GM21786 (cell line): ENCODE measurements around the gene ACTG2.
"Not testable (repeated sequence)": the region's sequence is repeated elsewhere in the genome, so short reads cannot be mapped to it uniquely, and the experiment has no call there.

Source experiments
- ATAC-seq: cut with Tn5 transposase; IDR thresholded peaks from one replicate; pipeline ENCODE4 v1.9.1; 2021; ENCODE audit not compliant: unreplicated experiment

ACTG2 gene

DNA sequence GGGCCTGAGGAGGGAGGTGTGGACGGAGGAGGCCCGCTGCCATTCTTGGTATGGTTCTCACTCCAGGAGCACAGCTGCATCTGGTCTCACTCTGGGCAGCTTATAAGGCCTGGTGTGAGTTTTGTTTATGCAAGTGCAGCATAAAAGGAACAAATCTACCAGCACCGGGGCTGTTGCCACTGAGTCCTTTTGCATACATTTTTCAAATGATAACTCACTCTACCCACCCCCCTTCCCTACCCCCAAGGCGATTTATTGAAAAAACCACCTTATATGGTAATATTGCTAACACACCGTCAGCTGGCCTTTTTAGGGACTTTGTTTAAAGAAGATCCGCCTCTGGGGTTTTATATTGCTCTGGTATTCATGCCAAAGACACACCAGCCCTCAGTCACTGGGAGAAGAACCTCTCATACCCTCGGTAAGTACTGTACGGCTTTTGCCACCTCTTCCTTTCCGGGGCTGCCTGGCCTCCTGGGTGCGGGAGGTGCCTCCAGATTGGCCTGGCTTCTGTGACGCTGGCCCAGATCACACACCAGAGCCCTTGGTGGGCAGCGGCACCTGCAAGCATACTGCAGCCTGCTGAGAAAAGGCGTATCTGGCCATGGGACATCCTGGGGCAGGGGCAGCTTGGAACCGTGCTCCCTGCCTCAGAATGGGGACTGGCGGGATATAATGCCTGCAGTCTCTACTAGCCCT is at the start of gene ACTG2:
Gene ACTG2, plus strand, starts transcription at position 378 of the 699 bp plus-strand sequence. CDS start 8,304 bp downstream, outside the sequence.
- ATAC-seq = no peak

DNA sequence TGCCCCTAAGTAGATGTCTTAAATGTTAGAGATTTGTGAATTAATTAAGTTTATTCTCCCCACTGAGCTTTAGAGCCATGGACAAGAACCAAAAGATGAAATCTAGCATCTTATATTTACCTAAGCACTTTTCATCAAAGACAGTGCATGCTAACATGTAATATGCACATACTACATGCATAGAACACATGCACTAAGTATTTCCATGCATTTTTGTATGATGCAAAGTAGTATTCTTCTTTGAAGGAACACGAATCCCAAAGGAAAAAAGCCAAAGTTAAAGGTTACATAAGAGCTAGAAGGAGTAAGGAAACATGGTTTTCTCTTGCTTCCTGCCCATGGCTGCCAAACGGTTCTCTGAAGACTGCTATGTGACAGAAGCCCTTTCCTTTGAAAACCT is 48.7 kb upstream of the ACTG2 start:
- ATAC-seq = no peak

DNA sequence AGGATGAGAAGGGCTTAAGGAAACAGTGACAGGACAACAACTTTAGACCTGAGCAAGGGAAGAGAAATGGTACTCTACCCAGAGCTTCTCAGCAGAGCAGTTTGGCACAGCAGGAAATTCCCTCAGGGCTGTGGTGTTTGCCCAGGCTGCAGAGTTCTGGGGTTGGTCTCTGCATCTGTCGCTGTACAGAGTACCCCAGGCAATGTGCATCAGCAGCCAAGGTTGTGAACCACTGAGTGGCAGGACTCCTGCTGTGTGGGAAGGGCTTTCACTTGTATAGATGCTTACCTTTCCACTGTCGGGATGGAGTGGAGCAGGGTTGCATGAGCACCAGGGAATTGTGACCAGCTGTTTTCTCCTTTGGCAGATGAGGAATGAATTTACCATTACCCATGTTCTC is 42.8 kb upstream of the ACTG2 start:
- no peak for ATAC-seq

DNA sequence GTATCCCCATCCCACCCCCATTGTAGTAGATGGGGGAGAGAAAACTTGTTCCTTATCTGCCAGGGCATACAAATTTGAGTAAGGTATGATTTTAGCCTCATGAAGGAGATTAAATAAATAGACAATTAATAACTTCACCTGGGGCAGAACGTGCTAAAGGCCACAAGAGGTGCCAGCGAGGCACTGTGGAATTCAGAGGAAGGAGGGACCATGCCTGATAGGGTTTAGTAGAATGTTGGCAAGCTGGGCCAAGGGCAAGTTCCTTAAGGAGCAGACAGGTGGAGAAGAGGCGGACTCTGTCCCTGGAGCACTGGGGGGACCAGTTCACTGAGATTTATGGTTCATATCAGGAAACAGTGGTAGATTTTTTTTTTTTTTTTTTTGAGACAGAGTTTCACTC is 41.5 kb upstream of the ACTG2 start:
- no peak for ATAC-seq

DNA sequence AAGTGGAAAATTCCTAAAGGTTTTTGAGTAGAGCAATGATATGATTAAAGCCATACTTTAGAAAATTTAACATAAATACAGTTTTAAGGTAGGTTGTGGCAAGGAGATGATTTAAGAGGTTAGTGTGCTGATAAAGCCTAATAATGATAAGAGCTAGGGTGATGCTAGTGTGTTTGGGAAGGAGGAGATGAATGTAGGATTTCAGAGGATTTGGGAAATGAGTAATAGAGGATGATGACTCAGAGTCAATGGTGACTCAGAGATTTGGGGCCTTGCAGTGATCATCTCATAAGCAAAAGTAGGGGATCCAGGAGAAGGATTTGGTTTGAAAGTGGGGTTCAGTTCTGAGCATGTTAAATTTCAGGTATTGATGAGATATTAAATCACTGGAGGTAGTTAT is 40.8 kb upstream of the ACTG2 start:
- no peak for ATAC-seq

DNA sequence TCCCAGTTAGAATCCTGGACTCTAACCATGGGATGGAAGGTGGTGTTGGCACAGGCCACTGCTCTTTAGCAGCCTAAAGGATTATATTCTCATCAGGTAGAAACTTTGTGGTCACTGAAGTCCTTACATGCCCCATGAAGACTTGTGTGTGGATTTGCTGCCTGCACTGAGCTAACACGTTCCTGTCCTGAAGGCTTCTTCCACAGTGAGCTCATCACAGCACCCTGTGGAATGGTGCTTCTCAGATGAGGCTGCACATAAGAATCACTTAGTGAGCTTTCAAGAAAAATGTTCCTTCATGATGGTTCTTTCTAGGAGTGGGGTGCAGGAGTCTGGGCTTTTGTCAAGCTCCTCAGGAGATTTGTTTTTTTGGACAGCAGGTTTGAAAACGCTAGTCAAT is 37.3 kb upstream of the ACTG2 start:
- no peak for ATAC-seq

DNA sequence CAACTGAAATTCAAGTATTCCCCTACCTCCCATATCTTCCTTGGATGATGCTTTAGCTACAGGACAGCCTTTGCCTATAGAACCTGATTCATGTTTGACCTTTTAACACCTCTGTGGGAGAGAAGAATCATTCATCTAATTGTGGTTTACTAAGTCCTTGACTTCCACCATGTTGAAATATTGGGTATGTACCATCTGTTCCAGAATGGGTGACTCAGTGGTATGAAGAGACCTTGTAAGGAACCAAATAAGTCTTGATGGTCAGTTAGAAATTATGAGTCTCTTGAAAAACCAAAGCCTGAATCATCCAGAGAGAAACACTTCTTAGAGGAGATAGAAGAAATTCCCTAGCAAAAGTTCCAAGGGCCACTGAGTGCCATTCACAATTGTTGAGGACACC is 36.6 kb upstream of the ACTG2 start:
- no peak for ATAC-seq

DNA sequence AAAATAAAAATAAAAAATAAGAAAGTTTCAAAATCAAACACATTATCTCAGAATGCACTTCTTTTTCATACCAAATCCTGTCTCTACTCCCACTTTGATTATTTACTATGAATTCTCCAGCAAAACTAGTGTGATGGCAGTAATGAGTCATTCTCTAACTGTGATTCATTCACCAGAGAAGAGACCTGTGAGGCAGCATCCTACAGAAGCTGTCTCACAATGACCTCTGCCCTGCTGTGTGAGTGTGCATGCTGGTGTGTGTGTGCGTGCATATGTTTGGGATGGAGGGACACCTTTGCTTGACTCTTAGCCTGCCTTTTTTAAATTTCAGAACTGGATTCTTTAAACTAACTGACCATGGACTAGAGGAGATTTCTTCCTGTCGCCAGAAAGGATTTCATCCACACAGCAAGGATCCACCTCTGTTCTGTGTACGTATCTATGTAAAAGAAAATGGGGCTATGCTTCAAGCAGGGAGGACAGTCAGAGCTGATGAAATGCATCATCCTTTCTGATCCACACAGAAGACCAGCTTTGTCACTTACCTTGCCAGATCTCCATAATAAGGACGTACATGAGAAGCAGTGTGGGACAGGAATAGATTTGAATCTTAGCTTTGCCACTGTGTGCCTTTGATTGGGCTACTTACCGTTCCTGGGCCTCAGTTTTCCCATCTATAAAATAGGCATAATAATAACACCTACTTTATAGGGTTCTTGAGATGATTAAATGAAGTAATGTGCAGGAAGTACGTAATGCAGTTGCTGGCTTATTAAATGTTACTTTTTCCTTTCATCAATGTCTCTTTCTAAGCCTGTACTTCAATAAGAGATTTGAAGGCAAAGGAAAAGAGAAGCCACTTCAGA is 32.9 kb upstream of the ACTG2 start:
- ATAC-seq = no peak

DNA sequence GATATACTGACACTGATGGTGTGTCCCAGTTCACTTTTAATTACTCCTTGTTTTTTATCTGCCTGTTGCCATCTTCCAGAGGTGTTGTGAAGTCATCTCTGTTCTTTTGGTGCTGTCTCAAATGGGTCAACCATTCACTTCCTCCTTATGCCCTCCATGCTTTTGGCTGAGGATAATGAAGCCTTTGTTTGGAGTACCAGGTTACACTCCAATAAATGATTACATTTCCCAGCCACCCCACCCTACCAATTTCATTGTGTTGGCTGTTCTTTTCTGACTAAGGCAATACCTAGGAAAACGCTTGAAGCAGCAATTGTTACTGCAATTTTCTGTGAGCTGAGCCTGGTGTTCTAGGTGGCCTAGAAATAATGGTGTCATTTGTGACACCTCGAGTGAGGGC is 29.8 kb upstream of the ACTG2 start:
- ATAC-seq = no peak

DNA sequence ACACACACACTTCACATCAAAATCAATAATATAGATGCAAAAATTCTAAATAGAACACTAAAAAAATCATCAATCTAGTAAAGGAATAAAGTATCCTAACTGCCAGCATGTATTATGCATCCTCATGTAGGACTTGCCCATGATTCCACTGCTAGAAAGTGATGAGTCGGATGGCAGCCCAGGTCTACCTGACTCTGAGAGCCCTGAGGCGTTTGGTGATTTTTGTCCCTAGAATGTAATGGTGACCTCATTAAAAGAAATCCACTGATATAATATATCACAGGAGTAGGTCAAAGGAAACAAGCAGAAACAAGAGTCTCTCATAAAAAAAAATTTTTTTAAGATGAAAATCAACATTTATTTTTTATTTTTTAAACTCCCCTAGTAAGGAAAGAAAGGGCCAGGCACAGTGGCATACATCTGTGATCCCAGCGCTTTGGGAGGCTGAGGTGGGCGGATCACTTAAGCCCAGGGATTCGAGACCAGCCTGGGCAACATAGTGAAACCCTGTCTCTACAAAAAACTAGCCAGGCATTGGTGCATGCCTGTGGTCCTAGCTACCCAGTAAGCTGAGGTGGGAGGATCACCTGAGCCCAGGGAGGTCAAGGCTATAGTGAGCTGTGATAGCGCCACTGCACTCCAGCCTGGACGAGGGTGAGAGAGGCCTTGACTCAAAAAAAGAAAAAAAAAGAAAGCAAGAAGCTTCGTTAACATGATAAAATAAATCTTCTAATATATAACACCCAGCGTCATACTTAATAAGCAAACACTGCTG is 24.4 kb upstream of the ACTG2 start:
- ATAC-seq = no peak

DNA sequence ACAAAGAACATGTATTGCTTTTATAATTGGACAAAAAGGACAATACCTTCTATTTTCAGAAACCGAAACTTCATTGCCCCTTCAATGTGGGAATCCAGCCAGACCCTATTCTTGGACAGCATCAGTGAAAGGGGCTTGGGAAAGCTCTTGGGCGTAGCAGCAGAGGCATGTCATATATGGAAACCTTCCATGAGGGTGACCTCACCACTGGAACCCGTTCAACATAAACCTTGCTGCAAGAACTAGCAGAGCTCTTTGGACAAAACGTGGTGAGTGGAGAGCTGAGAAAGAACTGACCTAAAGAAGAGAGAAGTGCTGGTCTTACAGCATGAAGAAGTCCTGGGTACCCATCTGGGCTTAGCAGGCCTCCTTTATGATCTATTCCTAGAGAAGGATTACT is 22.7 kb upstream of the ACTG2 start:
- no peak for ATAC-seq

DNA sequence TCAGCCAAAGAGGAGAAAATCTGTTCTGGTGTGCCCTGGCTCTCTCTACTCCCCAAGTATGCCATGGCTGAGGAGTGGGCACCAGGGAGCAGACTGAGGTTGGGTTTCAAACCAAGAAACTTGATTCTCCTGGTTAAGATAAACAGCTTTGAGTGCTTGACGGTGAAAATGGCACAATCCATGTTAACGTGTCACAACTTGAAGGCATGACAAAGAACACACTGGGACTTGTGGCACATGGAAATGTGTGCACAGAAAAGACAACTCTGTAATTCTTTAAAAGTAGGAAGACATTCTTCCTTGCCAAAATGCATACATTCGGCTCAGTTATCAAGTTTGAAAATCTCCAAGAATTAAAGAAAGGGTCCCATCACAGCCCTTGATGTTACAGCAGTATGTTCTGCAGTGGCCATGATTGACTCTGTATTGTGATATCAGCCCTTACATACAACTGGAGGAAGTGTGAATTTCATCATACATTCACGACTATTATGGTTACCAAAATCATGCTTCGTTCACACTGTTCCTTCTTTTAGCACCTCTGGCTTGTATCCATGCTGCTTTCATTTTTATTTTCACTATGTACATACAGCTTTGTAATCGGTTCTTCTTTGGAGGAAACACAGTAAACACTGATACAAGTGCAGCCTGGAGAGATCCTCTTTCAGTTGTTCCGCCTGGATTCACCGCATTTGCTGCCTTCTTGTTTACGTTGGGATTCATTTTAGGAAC is 15.6 kb upstream of the ACTG2 start:
- no peak for ATAC-seq

DNA sequence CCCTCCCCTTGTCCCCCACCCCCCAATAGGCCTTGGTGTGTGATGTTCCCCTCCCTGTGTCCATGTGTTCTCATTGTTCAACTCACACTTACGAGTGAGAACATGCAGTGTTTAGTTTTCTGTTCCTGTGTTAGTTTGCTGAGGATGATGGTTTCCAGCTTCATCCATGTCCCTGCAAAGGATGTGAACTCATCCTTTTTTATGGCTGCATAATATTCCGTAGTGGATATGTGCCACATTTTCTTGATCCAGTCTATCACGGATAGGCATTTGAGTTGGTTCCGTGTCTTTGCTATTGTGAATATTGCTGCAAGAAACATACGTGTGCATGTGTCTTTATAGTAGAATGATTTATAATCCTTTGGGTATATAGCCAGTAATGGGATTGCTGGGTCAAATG is 14.8 kb upstream of the ACTG2 start:
- ATAC-seq = not testable (repeated sequence)

DNA sequence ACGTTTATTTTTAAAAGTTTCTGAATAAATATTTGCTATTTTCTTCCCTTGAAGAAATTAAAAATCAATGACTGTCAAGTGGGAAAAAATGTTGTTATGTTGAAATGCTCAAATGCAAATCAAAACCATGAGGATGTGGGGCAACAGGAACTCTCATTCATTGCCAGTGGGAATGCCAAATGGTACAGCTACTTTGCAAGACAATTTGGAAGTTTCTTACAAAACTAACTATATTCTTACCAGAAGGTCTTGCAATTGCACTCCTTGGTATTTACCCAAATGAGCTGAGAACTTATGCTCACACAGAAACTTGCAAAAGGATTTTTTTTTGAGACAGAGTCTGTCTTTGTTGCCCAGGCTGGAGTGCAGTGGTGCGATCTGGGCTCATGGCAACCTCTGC is 7.4 kb upstream of the ACTG2 start:
- no peak for ATAC-seq

DNA sequence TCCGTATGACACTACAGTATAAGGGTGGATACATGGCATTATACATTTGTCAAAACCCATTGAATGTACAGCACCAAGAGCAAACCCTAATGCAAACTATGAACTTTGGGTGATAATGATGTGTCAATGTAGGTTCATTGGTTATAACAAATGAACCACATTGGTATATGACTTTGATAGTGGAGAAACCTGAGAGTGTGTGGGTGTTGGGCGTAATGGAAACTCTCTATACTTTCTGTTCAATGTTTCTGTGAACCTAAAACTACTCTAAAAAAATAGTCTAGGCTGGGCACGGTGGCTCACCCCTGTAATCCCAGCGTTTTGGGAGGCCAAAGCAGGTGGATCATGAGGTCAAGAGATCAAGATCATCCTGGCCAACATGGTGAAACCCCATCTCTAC is 6.5 kb upstream of the ACTG2 start:
- ATAC-seq = no peak

DNA sequence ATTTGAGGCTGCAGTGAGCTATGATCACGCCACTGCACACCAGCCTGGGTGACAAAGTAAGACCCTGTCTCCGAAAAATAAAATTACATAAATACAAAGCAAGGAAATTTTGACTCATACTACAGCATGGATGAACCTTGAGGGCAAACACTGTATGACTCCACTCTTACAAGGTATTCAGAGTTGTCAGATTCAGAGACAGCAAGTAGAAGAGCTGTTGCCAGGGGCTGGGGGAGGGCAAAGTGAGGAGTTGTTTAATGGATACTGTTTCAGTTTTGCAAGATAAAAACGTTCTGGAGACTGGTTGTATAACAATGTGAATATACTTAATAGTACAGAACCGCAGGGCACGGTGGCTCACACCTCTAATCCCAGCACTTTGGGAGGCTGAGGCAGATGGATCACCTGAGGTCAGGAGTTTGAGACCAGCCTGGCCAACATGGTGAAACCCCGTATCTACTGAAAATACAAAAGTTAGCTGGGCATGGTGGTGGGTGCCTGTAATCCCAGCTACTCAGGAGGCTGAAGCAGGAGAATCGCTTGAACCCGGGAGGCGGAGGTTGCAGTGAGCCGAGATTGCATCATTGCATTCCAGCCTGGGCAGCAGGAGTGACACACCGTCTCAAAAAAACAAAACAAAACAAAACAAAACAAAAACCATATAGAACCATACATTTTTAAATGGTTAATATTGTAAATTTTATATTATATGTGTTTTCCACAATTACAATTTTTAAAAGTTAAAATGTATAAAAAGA is 5.0 kb upstream of the ACTG2 start:
- ATAC-seq = not testable (repeated sequence)

DNA sequence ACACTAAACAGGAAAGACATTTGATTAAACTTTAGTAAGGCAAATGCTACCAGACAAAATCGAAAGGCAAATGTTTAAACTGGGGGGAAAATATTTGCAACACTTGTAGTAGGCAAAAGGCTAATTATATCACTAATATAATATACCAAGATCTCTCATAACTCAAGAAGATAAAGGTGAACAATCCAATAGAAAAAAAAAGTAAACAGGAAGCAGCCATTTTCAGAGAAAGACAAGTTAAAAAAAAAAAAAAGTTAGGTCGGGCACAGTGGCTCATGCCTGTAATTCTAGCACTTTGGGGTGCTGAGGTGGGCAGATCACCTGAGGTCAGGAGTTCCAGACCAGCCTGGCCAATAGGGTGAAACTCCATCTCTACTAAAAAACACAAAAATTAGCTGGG is 4.4 kb upstream of the ACTG2 start:
- no peak for ATAC-seq

DNA sequence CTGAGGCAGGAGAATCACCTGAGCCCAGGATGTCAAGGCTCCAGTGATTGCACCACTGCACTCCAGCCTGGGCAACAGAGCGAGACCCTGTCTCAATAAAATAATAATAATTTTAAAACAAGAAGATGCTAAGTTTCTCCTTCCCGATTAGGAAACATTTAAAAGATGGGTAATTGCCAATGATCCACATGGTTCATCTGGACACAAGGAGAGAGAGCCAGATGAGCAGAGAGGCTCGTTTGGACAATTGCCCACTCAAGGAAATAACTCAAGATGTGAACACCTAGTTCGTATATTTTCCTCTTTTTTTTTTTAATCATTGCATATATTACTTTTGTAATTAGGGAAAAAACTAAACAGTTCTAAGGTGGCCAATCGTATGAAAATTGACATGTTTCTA is 3.6 kb upstream of the ACTG2 start:
- no peak for ATAC-seq

DNA sequence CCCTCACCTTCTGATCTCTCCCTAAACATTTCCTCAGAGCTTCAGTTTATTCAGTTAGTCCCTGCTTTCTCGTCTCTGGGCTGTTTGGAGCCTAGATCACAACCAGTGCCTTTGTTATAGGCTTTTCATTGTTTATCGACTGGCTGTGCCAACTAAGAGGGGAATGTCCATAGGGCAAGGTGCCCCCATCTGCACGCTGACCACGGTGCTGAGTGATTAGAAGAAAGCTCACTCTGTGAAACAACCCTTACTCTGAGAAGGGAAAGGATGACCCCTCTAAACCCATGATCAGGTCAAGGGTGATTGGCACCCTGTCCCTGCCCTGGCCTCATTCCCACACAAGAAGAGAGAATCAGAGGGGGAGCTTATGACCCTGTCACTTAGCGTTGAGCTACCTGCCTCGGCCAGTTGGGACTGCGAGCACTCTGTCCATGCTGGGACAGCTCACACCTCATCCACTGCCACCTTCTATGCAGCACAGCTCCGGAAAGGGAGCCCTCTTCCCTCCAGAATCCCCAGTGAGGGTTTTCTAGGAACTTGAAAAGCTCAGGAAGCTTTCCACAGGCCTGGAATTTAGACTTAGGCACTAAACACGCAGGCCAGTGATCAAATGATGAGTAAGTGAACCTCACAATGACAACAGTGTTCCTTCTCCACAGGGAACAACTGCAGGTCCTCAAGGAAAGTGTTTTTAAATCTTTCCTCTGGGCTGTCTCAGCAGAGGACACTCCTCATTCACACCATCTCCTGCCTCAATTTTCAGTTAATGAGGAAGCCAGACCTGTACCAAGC is 2.3 kb upstream of the ACTG2 start:
- no peak for ATAC-seq
